Mesenchymal stem cell (in vitro differentiated cells and primary cell): ENCODE measurements around the gene FOXC2.

Source experiments
- DNase-seq: peaks from one replicate; pipeline ENCODE4 v3.0.0-alpha.2; 2013
- H2AFZ ChIP-seq: one replicate; pipeline ENCODE4 v1.6.1; 2013; ENCODE audit warnings: low read depth, mild to moderate bottlenecking, control low read depth, inconsistent platforms, low read length, moderate library complexity
- H2AK5ac ChIP-seq: 2 replicates; pipeline ENCODE4 v1.6.1; 2013; ENCODE audit warnings: low read length, moderate library complexity, mild to moderate bottlenecking, inconsistent platforms; ENCODE audit not compliant: severe bottlenecking
- H2BK120ac ChIP-seq: one replicate; pipeline ENCODE4 v1.6.1; 2013; ENCODE audit warnings: low read depth, mild to moderate bottlenecking, inconsistent platforms, low read length, moderate library complexity
- H2BK12ac ChIP-seq, 2 experiments: one replicate each; pipeline ENCODE4 v1.6.1; 2013; ENCODE audit warnings: inconsistent platforms in 2 of 2, low read length in 2 of 2, mild to moderate bottlenecking in 2 of 2, moderate library complexity in 2 of 2, control low read depth in 1 of 2
- H2BK15ac ChIP-seq: one replicate; pipeline ENCODE4 v1.6.1; 2013; ENCODE audit warnings: mild to moderate bottlenecking, low read depth, inconsistent platforms; ENCODE audit not compliant: poor library complexity, severe bottlenecking
- H2BK5ac ChIP-seq: 2 replicates; pipeline ENCODE4 v1.6.1; 2013; ENCODE audit warnings: low read depth, mild to moderate bottlenecking, low read length, control low read depth, inconsistent platforms; ENCODE audit not compliant: poor library complexity, severe bottlenecking
- H3K14ac ChIP-seq, 2 experiments: one replicate each; pipeline ENCODE4 v1.6.1; 2013; ENCODE audit warnings: inconsistent platforms in 2 of 2, low read length in 2 of 2, control low read depth in 1 of 2, mild to moderate bottlenecking in 1 of 2, moderate library complexity in 1 of 2
- H3K18ac ChIP-seq, 2 experiments: one replicate each; pipeline ENCODE4 v1.6.1; 2013; ENCODE audit warnings: inconsistent platforms in 2 of 2, low read length in 2 of 2, control low read depth in 1 of 2, low read depth in 1 of 2, mild to moderate bottlenecking in 1 of 2
- H3K23ac ChIP-seq, 2 experiments: one replicate each; pipeline ENCODE4 v1.6.1; 2013; ENCODE audit warnings: inconsistent platforms in 2 of 2, low read length in 2 of 2, mild to moderate bottlenecking in 2 of 2, moderate library complexity in 2 of 2, control low read depth in 1 of 2
- H3K27ac ChIP-seq: 2 replicates; pipeline ENCODE4 v1.5.1; 2013; ENCODE audit warnings: mild to moderate bottlenecking, moderate library complexity, low read length, control low read depth, inconsistent platforms; ENCODE audit not compliant: poor library complexity, severe bottlenecking
- H3K27me3 ChIP-seq, 2 experiments: 2 replicates each; pipeline versions ENCODE4 v1.6.1 to v1.7.0; 2013; ENCODE audit warnings: low read length in 2 of 2, mild to moderate bottlenecking in 2 of 2, moderate library complexity in 2 of 2, control low read depth in 1 of 2, inconsistent platforms in 1 of 2; ENCODE audit not compliant: control insufficient read depth in 1 of 2, insufficient read depth in 1 of 2
- H3K36me3 ChIP-seq, 2 experiments: 2 replicates each; pipeline versions ENCODE4 v1.6.1 to v1.7.0; 2013; ENCODE audit warnings: low read length in 2 of 2, control low read depth in 1 of 2, inconsistent platforms in 1 of 2, low read depth in 1 of 2, mild to moderate bottlenecking in 1 of 2; ENCODE audit not compliant: insufficient read depth in 2 of 2, control insufficient read depth in 1 of 2
- H3K4ac ChIP-seq, 2 experiments: one replicate each; pipeline ENCODE4 v1.6.1; 2013; ENCODE audit warnings: inconsistent platforms in 2 of 2, low read length in 2 of 2, mild to moderate bottlenecking in 2 of 2, moderate library complexity in 2 of 2, control low read depth in 1 of 2, low read depth in 1 of 2
- H3K4me1 ChIP-seq: 2 replicates; pipeline ENCODE4 v1.6.1; 2013; ENCODE audit warnings: low read depth, low read length, control low read depth; ENCODE audit not compliant: control insufficient read depth, insufficient read depth
- H3K4me2 ChIP-seq: 2 replicates; pipeline ENCODE4 v1.6.1; 2013; ENCODE audit warnings: low read length, mild to moderate bottlenecking, inconsistent platforms; ENCODE audit not compliant: poor library complexity, severe bottlenecking
- H3K4me3 ChIP-seq, 2 experiments: 2 replicates each; pipeline versions ENCODE4 v1.5.1 to v1.7.0; 2013; ENCODE audit warnings: low read length in 2 of 2, mild to moderate bottlenecking in 2 of 2, control low read depth in 1 of 2, low read depth in 1 of 2; ENCODE audit not compliant: insufficient read depth in 1 of 2
- H3K79me1 ChIP-seq: replicated peaks from 2 replicates; pipeline ENCODE4 v1.6.1; 2013; ENCODE audit warnings: mild to moderate bottlenecking, control low read depth, low read length, inconsistent platforms; ENCODE audit not compliant: poor library complexity, severe bottlenecking
- H3K9ac ChIP-seq: 2 replicates; pipeline ENCODE4 v1.7.0; 2013; ENCODE audit warnings: mild to moderate bottlenecking, low read length, moderate library complexity
- H3K9me3 ChIP-seq: 2 replicates; pipeline ENCODE4 v1.7.0; 2013; ENCODE audit warnings: mild to moderate bottlenecking, low read length; ENCODE audit not compliant: control insufficient read depth
- H4K8ac ChIP-seq: one replicate; pipeline ENCODE4 v1.6.1; 2013; ENCODE audit warnings: inconsistent platforms, mild to moderate bottlenecking, low read length, moderate library complexity
- H4K91ac ChIP-seq: one replicate; pipeline ENCODE4 v1.6.1; 2013; ENCODE audit warnings: mild to moderate bottlenecking, low read length, inconsistent platforms
- WGBS: methylation state at CpG from one replicate; pipeline ENCODE4 v1.1.7; 2013; ENCODE audit warnings: mixed read lengths; 5-methylcytosine and 5-hydroxymethylcytosine counted together

The FOXC2 gene

GRCh38 chr16:86533767-86534351 is 32.8 kb upstream of the FOXC2 start:
- H2BK15ac ChIP-seq = no peak overlapping the region
- no peak overlapping the region for H2BK5ac ChIP-seq
- H3K9me3 ChIP-seq = no peaks in the 10 kb centered on the region
- H3K4me2 ChIP-seq = no peak overlapping the region
- peaks cover 2% of the 10 kb centered on the region for H3K79me1 ChIP-seq
- no peak overlapping the region for H3K18ac ChIP-seq
- H4K91ac ChIP-seq = no peak overlapping the region
- no peak overlapping the region for H3K27ac ChIP-seq
- H2BK12ac ChIP-seq = no peak overlapping the region
- H3K36me3 ChIP-seq = peaks cover 44 to 59% of the 10 kb centered on the region in 2 experiments
- no peak overlapping the region for H2BK120ac ChIP-seq
- H3K23ac ChIP-seq = no peak overlapping the region
- H3K4me1 ChIP-seq = no peaks in the 10 kb centered on the region
- no peak overlapping the region for H3K4me3 ChIP-seq
- H3K14ac ChIP-seq = no peak overlapping the region
- DNase-seq = no peak
- no peak overlapping the region for H2AFZ ChIP-seq
- no peak overlapping the region for H3K4ac ChIP-seq
- over 99% methylated on average over 8 of the region's 8 CpGs for WGBS
- no peak overlapping the region for H4K8ac ChIP-seq
- no peak overlapping the region for H3K9ac ChIP-seq
- no peaks in the 10 kb centered on the region for H3K27me3 ChIP-seq
- H2AK5ac ChIP-seq = no peak overlapping the region

GRCh38 chr16:86534779-86535615 is 31.6 kb upstream of the FOXC2 start:
- Histone ChIP-seq H2AFZ (no peak overlapping the region), H2AK5ac (no peak overlapping the region), H3K27me3 (no peaks in the 10 kb centered on the region)

DNA sequence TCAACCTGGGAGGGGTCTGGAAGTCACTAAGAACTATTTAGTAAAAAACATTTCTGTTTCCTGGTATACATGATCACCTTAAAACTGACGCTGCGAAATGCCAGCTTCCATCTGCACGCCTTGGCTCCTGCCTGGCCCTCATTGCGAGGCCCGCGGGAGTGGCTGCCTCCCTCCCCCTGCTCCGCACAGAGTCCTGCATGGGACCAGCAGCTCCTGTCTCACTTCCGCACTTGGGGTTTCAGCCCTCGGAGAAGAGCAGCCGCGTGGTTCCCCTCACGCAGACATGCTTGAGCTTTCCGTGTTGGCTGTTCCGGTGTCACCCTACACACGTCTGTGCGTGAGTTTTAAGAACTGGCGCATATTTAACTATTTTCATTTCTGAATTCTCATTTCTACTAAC is 30.0 kb upstream of the FOXC2 start:
- 99% methylated on average over 17 of the region's 17 CpGs for WGBS
- H4K8ac ChIP-seq = no peak overlapping the region

More at GRCh38 chr16:86534779-86535615, 31.6 kb upstream of the FOXC2 start:
- H2BK12ac ChIP-seq = no peak overlapping the region
- no peak overlapping the region for H3K4me3 ChIP-seq
- 90% methylated on average over 12 of the region's 18 CpGs for WGBS
- H3K18ac ChIP-seq = no peak overlapping the region
- no peak overlapping the region for H2BK120ac ChIP-seq
- no peak overlapping the region for H2BK15ac ChIP-seq
- H3K9me3 ChIP-seq = no peaks in the 10 kb centered on the region
- H3K27ac ChIP-seq = no peak overlapping the region
- H2BK5ac ChIP-seq = no peak overlapping the region
- no peak overlapping the region for H3K23ac ChIP-seq
- H4K91ac ChIP-seq = no peak overlapping the region
- no peak overlapping the region for H3K14ac ChIP-seq
- H3K79me1 ChIP-seq = peaks cover 2% of the 10 kb centered on the region
- H3K4ac ChIP-seq = no peak overlapping the region
- peaks cover 56 to 62% of the 10 kb centered on the region in 2 experiments for H3K36me3 ChIP-seq
- H3K4me2 ChIP-seq = no peak overlapping the region
- H4K8ac ChIP-seq = no peak overlapping the region
- no peaks in the 10 kb centered on the region for H3K4me1 ChIP-seq
- no peak for DNase-seq
- H3K9ac ChIP-seq = no peak overlapping the region

DNA sequence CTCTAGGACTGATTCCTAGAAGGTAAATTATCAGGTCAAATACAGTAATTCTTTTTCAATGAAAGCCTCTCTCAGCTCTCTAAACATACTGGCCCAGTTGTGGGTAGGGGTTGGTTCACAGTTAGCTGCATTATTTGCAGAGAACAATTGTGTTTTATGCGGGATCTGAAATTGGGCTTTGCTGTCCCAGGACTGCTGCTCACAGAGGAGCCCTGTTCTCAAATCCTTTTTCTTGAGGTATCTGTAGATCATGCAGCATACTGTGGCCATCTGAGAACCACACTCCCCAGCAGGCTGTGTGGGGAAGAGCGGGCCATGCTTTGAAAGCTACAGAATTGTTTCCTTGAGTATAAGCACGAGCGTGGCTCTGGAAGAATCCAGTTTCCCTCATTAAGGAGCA is 29.1 kb upstream of the FOXC2 start:
- H4K91ac ChIP-seq = no peak overlapping the region
- no peak overlapping the region for H3K9ac ChIP-seq
- H3K4me3 ChIP-seq = no peak overlapping the region
- no peak for DNase-seq
- no peak overlapping the region for H3K4me2 ChIP-seq
- no peaks in the 10 kb centered on the region for H3K9me3 ChIP-seq
- no peak overlapping the region for H2BK5ac ChIP-seq
- no peak overlapping the region for H2BK120ac ChIP-seq
- H3K14ac ChIP-seq = no peak overlapping the region
- WGBS = 100% methylated on average over 4 of the region's 4 CpGs
- no peak overlapping the region for H3K27ac ChIP-seq
- peaks cover 5% of the 10 kb centered on the region for H3K79me1 ChIP-seq
- no peak overlapping the region for H2BK12ac ChIP-seq
- H3K36me3 ChIP-seq = peaks cover 63 to 80% of the 10 kb centered on the region in 2 experiments
- no peak overlapping the region for H4K8ac ChIP-seq
- H3K23ac ChIP-seq = no peak overlapping the region
- H3K18ac ChIP-seq = no peak overlapping the region
- H3K27me3 ChIP-seq = no peaks in the 10 kb centered on the region
- H2BK15ac ChIP-seq = no peak overlapping the region
- H3K4ac ChIP-seq = no peak overlapping the region
- no peak overlapping the region for H2AK5ac ChIP-seq
- H2AFZ ChIP-seq = no peak overlapping the region
- H3K4me1 ChIP-seq = no peaks in the 10 kb centered on the region

More for the DNA sequence above, 30.0 kb upstream of the FOXC2 start:
- Histone ChIP-seq H3K9ac (no peak overlapping the region), H2AK5ac (no peak overlapping the region), H2BK12ac (no peak overlapping the region), H3K4me2 (no peak overlapping the region), H2AFZ (no peak overlapping the region), H3K27me3 (no peaks in the 10 kb centered on the region), H3K4me1 (no peaks in the 10 kb centered on the region), H3K4ac (no peak overlapping the region), H3K27ac (no peak overlapping the region), H3K36me3 (peaks cover 65 to 72% of the 10 kb centered on the region in 2 experiments), H3K9me3 (no peaks in the 10 kb centered on the region), H3K4me3 (no peak overlapping the region), H2BK120ac (no peak overlapping the region), H4K91ac (no peak overlapping the region), H3K14ac (no peak overlapping the region), H2BK5ac (no peak overlapping the region), H3K79me1 (peaks cover 2% of the 10 kb centered on the region), H3K18ac (no peak overlapping the region), H3K23ac (no peak overlapping the region), H2BK15ac (no peak overlapping the region)
- no peak for DNase-seq
